WTC11 (cell line): Measurements from ENCODE around the gene TNP2. TPM values are rescaled to one million over a fixed set of nuclear protein-coding genes. Genes with fewer than 3 reads are reported as not detected.

Experiments used
- CREB1 ChIP-seq: sonication (generic); formaldehyde crosslinking; IDR thresholded peaks from 2 replicates; pipeline ENCODE4 v1.8.0; 2023; ENCODE audit warnings: mild to moderate bottlenecking, missing genetic modification reagents
- CREM ChIP-seq: sonication (generic); formaldehyde crosslinking; IDR thresholded peaks from 2 replicates; pipeline ENCODE4 v1.8.1; 2022; ENCODE audit warnings: mild to moderate bottlenecking, missing genetic modification reagents, moderate library complexity
- ESRRA ChIP-seq: sonication (generic); formaldehyde crosslinking; IDR thresholded peaks from 2 replicates; pipeline ENCODE4 v1.8.1; 2022; ENCODE audit warnings: mild to moderate bottlenecking, missing genetic modification reagents, borderline replicate concordance
- FOXK1 ChIP-seq: sonication (generic); formaldehyde crosslinking; IDR thresholded peaks from 2 replicates; pipeline ENCODE4 v1.8.0; 2022; ENCODE audit warnings: mild to moderate bottlenecking, moderate library complexity, missing genetic modification reagents
- FOXP1 ChIP-seq: sonication (generic); formaldehyde crosslinking; IDR thresholded peaks from 2 replicates; pipeline ENCODE4 v1.8.0; 2022; ENCODE audit warnings: missing genetic modification reagents, mild to moderate bottlenecking, moderate library complexity, borderline replicate concordance
- GABPB1 ChIP-seq: sonication (generic); formaldehyde crosslinking; IDR thresholded peaks from 2 replicates; pipeline ENCODE4 v1.8.1; 2023; ENCODE audit warnings: mild to moderate bottlenecking, missing genetic modification reagents
- GTF2I ChIP-seq: fragments of 250-450 bp; sonication (Bioruptor Pico); conservative IDR thresholded peaks from 2 replicates; pipeline ENCODE4 v1.4.0; 2021; ENCODE audit warnings: mild to moderate bottlenecking
- JAZF1 ChIP-seq: fragments of 250-450 bp; sonication (Bioruptor Pico); IDR thresholded peaks from 2 replicates; pipeline ENCODE4 v1.9.0; 2021; ENCODE audit warnings: moderate library complexity, mild to moderate bottlenecking, inconsistent platforms
- KAT7 ChIP-seq: sonication (generic); formaldehyde crosslinking; IDR thresholded peaks from 2 replicates; pipeline ENCODE4 v1.8.1; 2023; ENCODE audit warnings: missing genetic modification reagents, mild to moderate bottlenecking, borderline replicate concordance
- MYBL2 ChIP-seq: sonication (generic); formaldehyde crosslinking; IDR thresholded peaks from 2 replicates; pipeline ENCODE4 v1.8.1; 2023; ENCODE audit warnings: mild to moderate bottlenecking, moderate library complexity, missing genetic modification reagents
- NFATC4 ChIP-seq: fragments of 250-450 bp; sonication (Bioruptor Pico); IDR thresholded peaks from 2 replicates; pipeline ENCODE4 v1.9.0; 2021; ENCODE audit warnings: mild to moderate bottlenecking
- NFE2L1 ChIP-seq: sonication (generic); formaldehyde crosslinking; IDR thresholded peaks from 2 replicates; pipeline ENCODE4 v1.8.1; 2023; ENCODE audit warnings: missing genetic modification reagents
- NFYB ChIP-seq: sonication (generic); formaldehyde crosslinking; conservative IDR thresholded peaks from 2 replicates; pipeline ENCODE4 v1.8.0; 2022; ENCODE audit warnings: low read depth, missing genetic modification reagents
- NR1H2 ChIP-seq: sonication (generic); formaldehyde crosslinking; IDR thresholded peaks from 2 replicates; pipeline ENCODE4 v1.9.0; 2021; ENCODE audit warnings: mild to moderate bottlenecking, moderate library complexity, missing genetic modification reagents
- SOX15 ChIP-seq: fragments of 250-450 bp; sonication (Bioruptor Pico); IDR thresholded peaks from 2 replicates; pipeline ENCODE4 v1.9.0; 2021; ENCODE audit warnings: mild to moderate bottlenecking
- TCF7 ChIP-seq: sonication (generic); formaldehyde crosslinking; IDR thresholded peaks from 2 replicates; pipeline ENCODE4 v1.8.0; 2022; ENCODE audit warnings: mild to moderate bottlenecking, low read depth, missing genetic modification reagents, moderate library complexity
- TEAD4 ChIP-seq: sonication (generic); formaldehyde crosslinking; IDR thresholded peaks from 2 replicates; pipeline ENCODE4 v1.8.0; 2022; ENCODE audit warnings: mild to moderate bottlenecking, missing genetic modification reagents
- TP53 ChIP-seq: sonication (generic); formaldehyde crosslinking; IDR thresholded peaks from 2 replicates; pipeline ENCODE4 v1.8.1; 2023; ENCODE audit warnings: mild to moderate bottlenecking, missing genetic modification reagents
- ZBTB21 ChIP-seq: sonication (generic); formaldehyde crosslinking; IDR thresholded peaks from 2 replicates; pipeline ENCODE4 v1.8.1; 2023; ENCODE audit warnings: mild to moderate bottlenecking, missing genetic modification reagents, borderline replicate concordance
- total RNA-seq: library from RNA; stranded (reverse); gene quantifications from 3 replicates; pipeline ENCODE4 v1.2.3, GENCODE V29; 2021
- TF ChIP-seq, protein P1 (sequence below): fragments of 250-450 bp; sonication (Bioruptor Pico); IDR thresholded peaks from 2 replicates; pipeline ENCODE4 v2.1.2; 2022; ENCODE audit warnings: mild to moderate bottlenecking, moderate library complexity
- TF ChIP-seq, protein P2 (sequence below): sonication (generic); formaldehyde crosslinking; IDR thresholded peaks from 2 replicates; pipeline ENCODE4 v1.8.1; 2022; ENCODE audit warnings: mild to moderate bottlenecking, missing genetic modification reagents, moderate library complexity, borderline replicate concordance
- TF ChIP-seq, protein P3 (sequence below): sonication (generic); formaldehyde crosslinking; IDR thresholded peaks from 2 replicates; pipeline ENCODE4 v1.8.1; 2023; ENCODE audit warnings: mild to moderate bottlenecking, moderate library complexity, missing genetic modification reagents
- TF ChIP-seq, protein P4 (sequence below): sonication (generic); formaldehyde crosslinking; IDR thresholded peaks from 2 replicates; pipeline ENCODE4 v1.8.0; 2022; ENCODE audit warnings: mild to moderate bottlenecking, missing genetic modification reagents
- TF ChIP-seq, protein P5 (sequence below): sonication (generic); formaldehyde crosslinking; IDR thresholded peaks from 2 replicates; pipeline ENCODE4 v1.8.0; 2022; ENCODE audit warnings: mild to moderate bottlenecking, missing genetic modification reagents

TNP2 gene
- total RNA-seq, 1 experiment from 2014 or later = not detected

DNA sequence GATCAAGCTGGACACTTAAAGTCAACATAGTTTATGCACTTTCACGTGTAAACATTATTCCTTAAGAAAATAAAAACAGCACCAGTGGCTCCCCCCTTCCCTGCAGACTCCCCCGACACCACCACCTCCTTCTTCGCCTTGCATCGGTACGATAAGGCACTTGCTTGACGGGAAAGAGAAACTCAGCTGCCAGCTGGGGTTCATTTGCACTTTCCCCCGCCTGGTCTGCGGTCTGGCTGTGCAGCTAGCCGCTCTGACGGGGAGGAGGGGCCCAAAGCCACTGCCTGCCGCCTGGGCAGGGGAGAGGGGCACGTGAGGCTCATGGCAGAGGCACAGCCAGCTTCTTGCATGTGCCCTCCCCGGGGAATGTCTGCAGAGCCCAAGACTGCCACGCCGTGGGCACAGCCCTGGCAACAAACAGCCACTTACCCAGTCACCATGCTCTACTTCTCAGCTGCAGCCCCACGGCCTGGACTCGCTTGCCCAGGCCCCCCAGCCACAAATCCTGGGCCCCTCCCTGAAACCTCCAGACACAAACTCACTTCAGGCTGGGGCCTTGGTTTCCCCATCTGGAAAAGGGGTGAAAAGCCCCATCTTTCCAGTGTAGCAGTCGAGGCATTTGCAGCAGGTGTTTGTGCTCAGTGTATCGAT lies 28.5 kb upstream of the TNP2 start (continued):
- TF ChIP-seq, protein P1, sequence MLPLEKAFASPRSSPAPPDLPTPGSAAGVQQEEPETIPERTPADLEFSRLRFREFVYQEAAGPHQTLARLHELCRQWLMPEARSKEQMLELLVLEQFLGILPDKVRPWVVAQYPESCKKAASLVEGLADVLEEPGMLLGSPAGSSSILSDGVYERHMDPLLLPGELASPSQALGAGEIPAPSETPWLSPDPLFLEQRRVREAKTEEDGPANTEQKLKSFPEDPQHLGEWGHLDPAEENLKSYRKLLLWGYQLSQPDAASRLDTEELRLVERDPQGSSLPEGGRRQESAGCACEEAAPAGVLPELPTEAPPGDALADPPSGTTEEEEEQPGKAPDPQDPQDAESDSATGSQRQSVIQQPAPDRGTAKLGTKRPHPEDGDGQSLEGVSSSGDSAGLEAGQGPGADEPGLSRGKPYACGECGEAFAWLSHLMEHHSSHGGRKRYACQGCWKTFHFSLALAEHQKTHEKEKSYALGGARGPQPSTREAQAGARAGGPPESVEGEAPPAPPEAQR (CRISPR knock-in tag) = no peak
- peak; percentile 62; the same call in 1 of the 2 replicates for TF ChIP-seq ZBTB21 (CRISPR knock-in tag)
- TF ChIP-seq CREB1 (CRISPR knock-in tag) = no peak
- TF ChIP-seq, protein P2, sequence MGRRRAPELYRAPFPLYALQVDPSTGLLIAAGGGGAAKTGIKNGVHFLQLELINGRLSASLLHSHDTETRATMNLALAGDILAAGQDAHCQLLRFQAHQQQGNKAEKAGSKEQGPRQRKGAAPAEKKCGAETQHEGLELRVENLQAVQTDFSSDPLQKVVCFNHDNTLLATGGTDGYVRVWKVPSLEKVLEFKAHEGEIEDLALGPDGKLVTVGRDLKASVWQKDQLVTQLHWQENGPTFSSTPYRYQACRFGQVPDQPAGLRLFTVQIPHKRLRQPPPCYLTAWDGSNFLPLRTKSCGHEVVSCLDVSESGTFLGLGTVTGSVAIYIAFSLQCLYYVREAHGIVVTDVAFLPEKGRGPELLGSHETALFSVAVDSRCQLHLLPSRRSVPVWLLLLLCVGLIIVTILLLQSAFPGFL (CRISPR knock-in tag) = no peak
- TF ChIP-seq TCF7 (CRISPR knock-in tag) = no peak
- TF ChIP-seq ESRRA = no peak
- TF ChIP-seq GTF2I (CRISPR knock-in tag) = no peak
- no peak for TF ChIP-seq NFATC4 (CRISPR knock-in tag)
- TF ChIP-seq, protein P3, sequence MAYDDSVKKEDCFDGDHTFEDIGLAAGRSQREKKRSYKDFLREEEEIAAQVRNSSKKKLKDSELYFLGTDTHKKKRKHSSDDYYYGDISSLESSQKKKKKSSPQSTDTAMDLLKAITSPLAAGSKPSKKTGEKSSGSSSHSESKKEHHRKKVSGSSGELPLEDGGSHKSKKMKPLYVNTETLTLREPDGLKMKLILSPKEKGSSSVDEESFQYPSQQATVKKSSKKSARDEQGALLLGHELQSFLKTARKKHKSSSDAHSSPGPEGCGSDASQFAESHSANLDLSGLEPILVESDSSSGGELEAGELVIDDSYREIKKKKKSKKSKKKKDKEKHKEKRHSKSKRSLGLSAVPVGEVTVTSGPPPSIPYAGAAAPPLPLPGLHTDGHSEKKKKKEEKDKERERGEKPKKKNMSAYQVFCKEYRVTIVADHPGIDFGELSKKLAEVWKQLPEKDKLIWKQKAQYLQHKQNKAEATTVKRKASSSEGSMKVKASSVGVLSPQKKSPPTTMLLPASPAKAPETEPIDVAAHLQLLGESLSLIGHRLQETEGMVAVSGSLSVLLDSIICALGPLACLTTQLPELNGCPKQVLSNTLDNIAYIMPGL = no peak
- TF ChIP-seq GABPB1 = 0 out of 2 replicates have a peak, but pooled peaks have one; percentile 53
- TF ChIP-seq TP53 (CRISPR knock-in tag) = no peak
- TF ChIP-seq MYBL2 (CRISPR knock-in tag) = no peak
- TF ChIP-seq SOX15 (CRISPR knock-in tag) = no peak
- no peak for TF ChIP-seq NR1H2
- no peak for TF ChIP-seq FOXP1
- TF ChIP-seq KAT7 (CRISPR knock-in tag) = no peak
- TF ChIP-seq CREM (CRISPR knock-in tag) = no peak
- TF ChIP-seq NFYB (CRISPR knock-in tag) = no peak
- TF ChIP-seq JAZF1 = no peak
- TF ChIP-seq, protein P4, sequence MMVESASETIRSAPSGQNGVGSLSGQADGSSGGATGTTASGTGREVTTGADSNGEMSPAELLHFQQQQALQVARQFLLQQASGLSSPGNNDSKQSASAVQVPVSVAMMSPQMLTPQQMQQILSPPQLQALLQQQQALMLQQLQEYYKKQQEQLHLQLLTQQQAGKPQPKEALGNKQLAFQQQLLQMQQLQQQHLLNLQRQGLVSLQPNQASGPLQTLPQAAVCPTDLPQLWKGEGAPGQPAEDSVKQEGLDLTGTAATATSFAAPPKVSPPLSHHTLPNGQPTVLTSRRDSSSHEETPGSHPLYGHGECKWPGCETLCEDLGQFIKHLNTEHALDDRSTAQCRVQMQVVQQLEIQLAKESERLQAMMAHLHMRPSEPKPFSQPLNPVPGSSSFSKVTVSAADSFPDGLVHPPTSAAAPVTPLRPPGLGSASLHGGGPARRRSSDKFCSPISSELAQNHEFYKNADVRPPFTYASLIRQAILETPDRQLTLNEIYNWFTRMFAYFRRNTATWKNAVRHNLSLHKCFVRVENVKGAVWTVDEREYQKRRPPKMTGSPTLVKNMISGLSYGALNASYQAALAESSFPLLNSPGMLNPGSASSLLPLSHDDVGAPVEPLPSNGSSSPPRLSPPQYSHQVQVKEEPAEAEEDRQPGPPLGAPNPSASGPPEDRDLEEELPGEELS (CRISPR knock-in tag) = peak; percentile 73; the same call in 1 of the 2 replicates
- TF ChIP-seq, protein P5, sequence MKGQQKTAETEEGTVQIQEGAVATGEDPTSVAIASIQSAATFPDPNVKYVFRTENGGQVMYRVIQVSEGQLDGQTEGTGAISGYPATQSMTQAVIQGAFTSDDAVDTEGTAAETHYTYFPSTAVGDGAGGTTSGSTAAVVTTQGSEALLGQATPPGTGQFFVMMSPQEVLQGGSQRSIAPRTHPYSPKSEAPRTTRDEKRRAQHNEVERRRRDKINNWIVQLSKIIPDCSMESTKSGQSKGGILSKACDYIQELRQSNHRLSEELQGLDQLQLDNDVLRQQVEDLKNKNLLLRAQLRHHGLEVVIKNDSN (CRISPR knock-in tag) = peak; percentile 82
- peak; percentile 38; the same call in 1 of the 2 replicates for TF ChIP-seq FOXK1 (CRISPR knock-in tag)
- TF ChIP-seq TEAD4 (CRISPR knock-in tag) = no peak
- no peak for TF ChIP-seq NFE2L1 (CRISPR knock-in tag)
